Activated CD4-positive, alpha-beta T cell treated with anti-CD3 and anti-CD28 coated beads for 36 hours (primary cell): ENCODE measurements around the gene RPS6KL1. TPM values are rescaled to one million over a fixed set of nuclear protein-coding genes. Genes with fewer than 3 reads are reported as not detected.

ENCODE experiments used
- ATAC-seq: fragments of 200-7000 bp; cut with Tn5 transposase; one replicate; pipeline ENCODE4 v1.10.0; 2021; ENCODE audit warnings: mild to moderate bottlenecking, moderate library complexity
- CTCF ChIA-PET: fragments of 350-600 bp; sonication (Branson Sonifier 250); formaldehyde crosslinking; loops from one replicate; lab custom pipeline; 2021; ENCODE audit warnings: antibody characterized with exemption; lab: Charles Lee
- POLR2A ChIA-PET: fragments of 350-600 bp; sonication (Branson Sonifier 250); formaldehyde crosslinking; loops from one replicate; lab custom pipeline; 2021; ENCODE audit warnings: antibody characterized with exemption, inconsistent platforms; lab: Charles Lee
- DNase-seq: peaks from one replicate; pipeline ENCODE4 v3.0.0-alpha.2; 2020
- H3K27ac Mint-ChIP-seq: one replicate; pipeline ENCODE4 v1.8.0; 2021; ENCODE audit warnings: mixed read lengths
- H3K27me3 Mint-ChIP-seq: one replicate; pipeline ENCODE4 v1.8.0; 2021; ENCODE audit warnings: mixed read lengths
- H3K36me3 Mint-ChIP-seq: one replicate; pipeline ENCODE4 v1.8.0; 2021; ENCODE audit warnings: low read depth, mixed read lengths
- H3K4me1 Mint-ChIP-seq: one replicate; pipeline ENCODE4 v1.8.0; 2021; ENCODE audit warnings: mixed read lengths
- H3K4me3 Mint-ChIP-seq: one replicate; pipeline ENCODE4 v1.8.0; 2021; ENCODE audit warnings: mild to moderate bottlenecking, moderate library complexity, mixed read lengths
- H3K9me3 Mint-ChIP-seq: one replicate; pipeline ENCODE4 v1.8.0; 2021; ENCODE audit warnings: low read depth, mixed read lengths
- intact Hi-C, 2 experiments: fragments of 100-400 bp; cut with DNase I in 1 of 2; cut with micrococcal nuclease in 1 of 2; formaldehyde crosslinking; loops; one replicate each; pipeline versions ENCODE4 v1.14.2 to v1.15.1; 2022 to 2024; cut with DNase I, micrococcal nuclease
- total RNA-seq, 2 experiments: library from RNA; stranded (reverse); gene quantifications; one replicate each; pipeline ENCODE4 v1.2.3, GENCODE V29; 2021

Gene RPS6KL1
- total RNA-seq, 2 experiments from 2014 or later: 5.6 to 6.0 TPM

GRCh38 chr14:74866708-74867389 lies 56.2 kb downstream of the RPS6KL1 start:
- Mint-ChIP-seq H3K36me3 (no peaks in the 10 kb centered on the region), H3K27me3 (no peaks in the 10 kb centered on the region), H3K9me3 (no peaks in the 10 kb centered on the region), H3K4me3 (no peak overlapping the region), H3K27ac (peak overlapping the region; percentile 14), H3K4me1 (peaks cover 19% of the 10 kb centered on the region)
- ATAC-seq (no peak), DNase-seq (no peak)
- ChIA-PET CTCF (interaction anchor here (1.3 to 4.5 kb wide), 9 partner anchors 9 to 78 kb away, joined by 3 to 28 read pairs (median 8); partner anchors contain the start of genes DLST and PROX2), POLR2A (interaction anchor here (1.1 to 1.2 kb wide), 2 partner anchors 9 to 11 kb away, joined by 4 to 5 read pairs; partner anchors contain the start of gene PROX2)
- intact Hi-C loops: loop anchor here in 1 of 2 experiments (2.0 kb wide), 1 partner anchor 14 kb away; the partner anchor contains the start of gene DLST

- Mint-ChIP-seq H3K27me3 (no peaks in the 10 kb centered on the region), H3K9me3 (no peaks in the 10 kb centered on the region), H3K4me3 (no peak overlapping the region), H3K4me1 (peaks cover 26% of the 10 kb centered on the region), H3K36me3 (no peaks in the 10 kb centered on the region), H3K27ac (no peak overlapping the region)
- ATAC-seq (no peak), DNase-seq (no peak)
- POLR2A ChIA-PET: no interaction called here
- CTCF ChIA-PET: interaction anchor here (0.6 to 4.5 kb wide), 4 partner anchors 10 to 125 kb away, joined by 3 to 28 read pairs (median 8); partner anchors contain the start of gene PROX2
- intact Hi-C loops: no loop called here
These were observed 57.9 kb downstream of the RPS6KL1 start for GRCh38 chr14:74865156-74865555.

- Mint-ChIP-seq H3K4me1 (peaks cover 26% of the 10 kb centered on the region), H3K4me3 (no peak overlapping the region)
- CTCF ChIA-PET: interaction anchor here (0.6 to 9.0 kb wide), 9 partner anchors 9 to 405 kb away, joined by 3 to 250 read pairs (median 11); partner anchors contain the start of gene PROX2
These were observed 58.9 kb downstream of the RPS6KL1 start for GRCh38 chr14:74864198-74864597.

GRCh38 chr14:74863274-74863673 lies 59.8 kb downstream of the RPS6KL1 start:
- no peaks in the 10 kb centered on the region for H3K36me3 Mint-ChIP-seq
- POLR2A ChIA-PET: interaction anchor here (0.6 kb wide), 2 partner anchors 60 to 269 kb away, joined by 3 read pairs; no protein-coding TSS in a partner anchor
- intact Hi-C loops: loop anchor here in 1 of 2 experiments (5.0 kb wide), 1 partner anchor 439 kb away; no protein-coding TSS in a partner anchor

More at GRCh38 chr14:74864198-74864597, 58.9 kb downstream of the RPS6KL1 start:
- intact Hi-C loops: loop anchor here in 1 of 2 experiments (5.0 kb wide), 1 partner anchor 438 kb away; no protein-coding TSS in a partner anchor
- DNase-seq (no peak), ATAC-seq (no peak)
- H3K27me3 Mint-ChIP-seq: no peaks in the 10 kb centered on the region
- POLR2A ChIA-PET: no interaction called here
- no peak overlapping the region for H3K27ac Mint-ChIP-seq
- no peaks in the 10 kb centered on the region for H3K9me3 Mint-ChIP-seq
- no peaks in the 10 kb centered on the region for H3K36me3 Mint-ChIP-seq

GRCh38 chr14:74861734-74862090 lies 61.3 kb downstream of the RPS6KL1 start:
- no peak for ATAC-seq
- Mint-ChIP-seq H3K27ac (no peak overlapping the region), H3K4me1 (peaks cover 12% of the 10 kb centered on the region), H3K4me3 (no peak overlapping the region), H3K36me3 (no peaks in the 10 kb centered on the region), H3K9me3 (no peaks in the 10 kb centered on the region), H3K27me3 (no peaks in the 10 kb centered on the region)
- DNase-seq: no peak
- intact Hi-C loops: loop anchor here (1.0 to 5.0 kb wide), 4 partner anchors 44 to 441 kb away; no protein-coding TSS in a partner anchor
- ChIA-PET CTCF (interaction anchor here (0.7 to 9.0 kb wide), 26 partner anchors 11 to 442 kb away, joined by 3 to 250 read pairs (median 7); partner anchors contain the start of genes DLST, PROX2 and RPS6KL1), POLR2A (interaction anchor here (0.8 kb wide), 1 partner anchor 44 kb away, joined by 3 read pairs; no protein-coding TSS in a partner anchor)

More at GRCh38 chr14:74863274-74863673, 59.8 kb downstream of the RPS6KL1 start:
- H3K27me3 Mint-ChIP-seq: no peaks in the 10 kb centered on the region
- no peaks in the 10 kb centered on the region for H3K9me3 Mint-ChIP-seq
- no peak for DNase-seq
- CTCF ChIA-PET: interaction anchor here (0.6 to 9.0 kb wide), 11 partner anchors 8 to 226 kb away, joined by 3 to 250 read pairs (median 11); partner anchors contain the start of gene RPS6KL1
- no peak overlapping the region for H3K4me3 Mint-ChIP-seq
- ATAC-seq: no peak
- peaks cover 24% of the 10 kb centered on the region for H3K4me1 Mint-ChIP-seq
- H3K27ac Mint-ChIP-seq: no peak overlapping the region

GRCh38 chr14:74860899-74861733 lies 61.9 kb downstream of the RPS6KL1 start:
- intact Hi-C loops: loop anchor here (1.0 to 5.0 kb wide), 4 partner anchors 44 to 441 kb away; no protein-coding TSS in a partner anchor
- Mint-ChIP-seq H3K4me1 (peaks cover 7% of the 10 kb centered on the region), H3K4me3 (no peak overlapping the region), H3K36me3 (no peaks in the 10 kb centered on the region), H3K9me3 (no peaks in the 10 kb centered on the region), H3K27ac (no peak overlapping the region), H3K27me3 (no peaks in the 10 kb centered on the region)
- DNase-seq (peak; percentile 96), ATAC-seq (peak; percentile 93)
- CTCF ChIA-PET: interaction anchor here (0.6 to 9.0 kb wide), 48 partner anchors 8 to 443 kb away, joined by 3 to 250 read pairs (median 4); partner anchors contain the start of genes DLST, EIF2B2, PROX2 and RPS6KL1
- POLR2A ChIA-PET: interaction anchor here (0.6 to 0.8 kb wide), 2 partner anchors 15 to 45 kb away, joined by 3 to 4 read pairs; partner anchors contain the start of gene PROX2

- POLR2A ChIA-PET: interaction anchor here (0.6 kb wide), 1 partner anchor 38 kb away, joined by 5 read pairs; no protein-coding TSS in a partner anchor
- Mint-ChIP-seq H3K27me3 (no peaks in the 10 kb centered on the region), H3K36me3 (no peaks in the 10 kb centered on the region), H3K4me3 (no peak overlapping the region), H3K27ac (no peak overlapping the region), H3K9me3 (no peaks in the 10 kb centered on the region), H3K4me1 (peaks cover 7% of the 10 kb centered on the region)
- DNase-seq (no peak), ATAC-seq (no peak)
- intact Hi-C loops: loop anchor here in 1 of 2 experiments (5.0 kb wide), 1 partner anchor 442 kb away; no protein-coding TSS in a partner anchor
- CTCF ChIA-PET: interaction anchor here (0.6 to 9.0 kb wide), 26 partner anchors 10 to 257 kb away, joined by 3 to 250 read pairs (median 7); partner anchors contain the start of genes DLST, EIF2B2, PROX2 and RPS6KL1
These were observed 63.1 kb downstream of the RPS6KL1 start for GRCh38 chr14:74859757-74860552.

GRCh38 chr14:74858022-74858421 lies 65.0 kb downstream of the RPS6KL1 start:
- H3K4me3 Mint-ChIP-seq: no peak overlapping the region
- POLR2A ChIA-PET: no interaction called here

GRCh38 chr14:74856366-74856765 lies 66.7 kb downstream of the RPS6KL1 start:
- no peak for ATAC-seq
- no peak for DNase-seq
- H3K27me3 Mint-ChIP-seq: no peaks in the 10 kb centered on the region
- CTCF ChIA-PET: interaction anchor here (0.7 to 9.0 kb wide), 8 partner anchors 12 to 232 kb away, joined by 3 to 250 read pairs (median 4); partner anchors contain the start of gene DLST
- H3K9me3 Mint-ChIP-seq: no peaks in the 10 kb centered on the region
- POLR2A ChIA-PET: no interaction called here
- H3K4me3 Mint-ChIP-seq: no peak overlapping the region
- no peak overlapping the region for H3K27ac Mint-ChIP-seq
- H3K36me3 Mint-ChIP-seq: no peaks in the 10 kb centered on the region
- intact Hi-C loops: no loop called here
- peaks cover 17% of the 10 kb centered on the region for H3K4me1 Mint-ChIP-seq

More at GRCh38 chr14:74858022-74858421, 65.0 kb downstream of the RPS6KL1 start:
- no peak for ATAC-seq
- CTCF ChIA-PET: interaction anchor here (1.3 to 9.0 kb wide), 10 partner anchors 9 to 231 kb away, joined by 3 to 250 read pairs (median 34); partner anchors contain the start of gene DLST
- H3K9me3 Mint-ChIP-seq: no peaks in the 10 kb centered on the region
- H3K36me3 Mint-ChIP-seq: no peaks in the 10 kb centered on the region
- intact Hi-C loops: no loop called here
- H3K27me3 Mint-ChIP-seq: no peaks in the 10 kb centered on the region
- H3K4me1 Mint-ChIP-seq: peaks cover 11% of the 10 kb centered on the region
- H3K27ac Mint-ChIP-seq: no peak overlapping the region
- DNase-seq: no peak
